H1 (cell line): Measurements from ENCODE around the gene RPN2. TPM values are rescaled to one million over a fixed set of nuclear protein-coding genes. Genes with fewer than 3 reads are reported as not detected.

Source experiments
- CTCF ChIA-PET: fragments of 300-600 bp; sonication (Branson Sonifier 250); formaldehyde crosslinking; loops from one replicate; lab custom pipeline; 2021; ENCODE audit not compliant: partially characterized antibody; lab: Charles Lee
- POLR2A ChIA-PET: fragments of 300-600 bp; sonication (Branson Sonifier 250); formaldehyde crosslinking; loops from one replicate; lab custom pipeline; 2021; ENCODE audit warnings: inconsistent platforms; ENCODE audit not compliant: partially characterized antibody; lab: Charles Lee
- DNase-seq, 2 experiments: peaks; one replicate each; pipeline versions ENCODE4 v3.0.0 to v3.0.0-alpha.2; 2010 to 2022; ENCODE audit warnings: low spot score in 2 of 2, low read depth in 1 of 2, mixed read lengths in 1 of 2
- FAIRE-seq: peaks from 2 replicates; lab custom pipeline; 2011; peaks lifted over from hg19 to GRCh38; lab: Jason Lieb, UNC
- H2AFZ ChIP-seq: 2 replicates; pipeline ENCODE4 v1.8.1; 2012; ENCODE audit warnings: low read length, inconsistent platforms
- H2AK5ac ChIP-seq: 2 replicates; pipeline ENCODE4 v1.6.1; 2013; ENCODE audit warnings: low read depth, low read length
- H2BK120ac ChIP-seq: replicated peaks from 2 replicates; pipeline ENCODE3; 2013; ENCODE audit warnings: low read depth, low read length, inconsistent platforms
- H2BK12ac ChIP-seq: 2 replicates; pipeline ENCODE4 v1.6.1; 2013; ENCODE audit warnings: low read depth, low read length
- H2BK15ac ChIP-seq: 2 replicates; pipeline ENCODE4 v1.6.1; 2013; ENCODE audit warnings: low read length
- H2BK20ac ChIP-seq: 2 replicates; pipeline ENCODE4 v1.6.1; 2013; ENCODE audit warnings: low read length
- H2BK5ac ChIP-seq: 2 replicates; pipeline ENCODE4 v1.6.1; 2013; ENCODE audit warnings: low read depth, low read length
- H3K14ac ChIP-seq: 2 replicates; pipeline ENCODE4 v1.6.1; 2013; ENCODE audit warnings: inconsistent platforms; ENCODE audit not compliant: insufficient read length
- H3K18ac ChIP-seq: 2 replicates; pipeline ENCODE4 v1.6.1; 2013; ENCODE audit warnings: low read length; ENCODE audit errors: extremely low read depth
- H3K23ac ChIP-seq: 2 replicates; pipeline ENCODE4 v1.6.1; 2013; ENCODE audit warnings: inconsistent platforms; ENCODE audit not compliant: insufficient read length
- H3K23me2 ChIP-seq: 2 replicates; pipeline ENCODE4 v1.6.1; 2013; ENCODE audit warnings: low read depth, low read length
- H3K27ac ChIP-seq: 2 replicates; pipeline ENCODE4 v1.6.1; 2011; ENCODE audit warnings: low read depth, low read length, inconsistent platforms
- H3K27me3 ChIP-seq, 4 experiments: replicated peaks in 1 of 4; 1 replicate in 1 of 4; 2 replicates in 3 of 4; pipeline versions ENCODE4 v1.6.1 to v1.8.1; 2011 to 2013; ENCODE audit warnings: low read length in 3 of 4, mild to moderate bottlenecking in 3 of 4, inconsistent platforms in 2 of 4, mixed read lengths in 2 of 4, moderate library complexity in 1 of 4; ENCODE audit not compliant: control insufficient read depth in 3 of 4, insufficient read depth in 3 of 4; ENCODE audit errors: extremely low read depth in 1 of 4
- H3K36me3 ChIP-seq, 4 experiments: 2 replicates each; pipeline versions ENCODE4 v1.6.1 to v1.8.1; 2011 to 2013; ENCODE audit warnings: mild to moderate bottlenecking in 4 of 4, low read length in 3 of 4, moderate library complexity in 2 of 4, control low read depth in 1 of 4, inconsistent platforms in 1 of 4; ENCODE audit not compliant: insufficient read depth in 4 of 4, control insufficient read depth in 2 of 4
- H3K4ac ChIP-seq: replicated peaks from 2 replicates; pipeline ENCODE3; 2013; ENCODE audit warnings: low read length, low read depth, mixed read lengths, inconsistent platforms; ENCODE audit not compliant: insufficient read length
- H3K4me1 ChIP-seq, 4 experiments: replicated peaks in 1 of 4; 1 replicate in 1 of 4; 2 replicates in 3 of 4; pipeline versions ENCODE4 v1.6.1 to v1.8.1; 2011 to 2013; ENCODE audit warnings: low read length in 3 of 4, inconsistent platforms in 2 of 4, mixed read lengths in 1 of 4; ENCODE audit not compliant: insufficient read depth in 4 of 4, control insufficient read depth in 3 of 4
- H3K4me2 ChIP-seq, 2 experiments: 2 replicates each; pipeline versions ENCODE4 v1.6.1 to v1.8.1; 2011 to 2013; ENCODE audit warnings: low read depth in 2 of 2, low read length in 2 of 2, control low read depth in 1 of 2, inconsistent platforms in 1 of 2, mild to moderate bottlenecking in 1 of 2; ENCODE audit not compliant: insufficient read depth in 1 of 2
- H3K4me3 ChIP-seq, 4 experiments: fragments of 200-600, 300-600 bp in 1 of 4; sonication (generic), shearing (Covaris generic), sonication (Bioruptor Twin) in 1 of 4; 2 replicates each; pipeline versions ENCODE4 v1.5.1 to v1.8.1; 2011 to 2016; ENCODE audit warnings: low read length in 4 of 4, low read depth in 3 of 4, control low read depth in 2 of 4, inconsistent platforms in 2 of 4, mild to moderate bottlenecking in 2 of 4, mixed read lengths in 1 of 4, moderate library complexity in 1 of 4; ENCODE audit not compliant: insufficient read depth in 2 of 4; ENCODE audit errors: extremely low read depth in 1 of 4
- H3K56ac ChIP-seq: replicated peaks from 2 replicates; pipeline ENCODE3; 2013; ENCODE audit warnings: low read depth, mild to moderate bottlenecking, mixed read lengths, low read length, inconsistent platforms; ENCODE audit not compliant: insufficient read length
- H3K79me1 ChIP-seq: 2 replicates; pipeline ENCODE4 v1.6.1; 2013; ENCODE audit warnings: low read depth, low read length, control low read depth
- H3K79me2 ChIP-seq, 2 experiments: 2 replicates each; pipeline versions ENCODE4 v1.6.1 to v1.8.1; 2012 to 2013; ENCODE audit warnings: low read length in 2 of 2, mild to moderate bottlenecking in 2 of 2, inconsistent platforms in 1 of 2; ENCODE audit not compliant: insufficient read depth in 2 of 2, control insufficient read depth in 1 of 2
- H3K9ac ChIP-seq, 4 experiments: replicated peaks in 1 of 4; 1 replicate in 1 of 4; 2 replicates in 3 of 4; pipeline versions ENCODE4 v1.6.1 to v1.8.1; 2011 to 2013; ENCODE audit warnings: low read depth in 3 of 4, low read length in 3 of 4, control low read depth in 2 of 4, mild to moderate bottlenecking in 2 of 4, moderate library complexity in 2 of 4, inconsistent platforms in 1 of 4; ENCODE audit errors: extremely low read depth in 1 of 4
- H3K9me3 ChIP-seq, 2 experiments: 2 replicates each; pipeline versions ENCODE4 v1.6.1 to v1.8.1; 2012 to 2013; ENCODE audit warnings: mild to moderate bottlenecking in 2 of 2, moderate library complexity in 2 of 2, control low read depth in 1 of 2, inconsistent platforms in 1 of 2, low read depth in 1 of 2, low read length in 1 of 2, mixed read lengths in 1 of 2; ENCODE audit not compliant: insufficient read depth in 2 of 2
- H4K20me1 ChIP-seq, 2 experiments: replicated peaks in 1 of 2; 2 replicates each; pipeline versions ENCODE3 to v1.8.1; 2011 to 2013; ENCODE audit warnings: inconsistent platforms in 2 of 2, low read length in 2 of 2, mild to moderate bottlenecking in 1 of 2; ENCODE audit not compliant: insufficient read depth in 2 of 2, control insufficient read depth in 1 of 2
- H4K5ac ChIP-seq: 2 replicates; pipeline ENCODE4 v1.6.1; 2013; ENCODE audit warnings: low read length, low read depth, mixed read lengths, inconsistent platforms; ENCODE audit not compliant: insufficient read length
- H4K8ac ChIP-seq: 2 replicates; pipeline ENCODE4 v1.8.0; 2013; ENCODE audit warnings: mild to moderate bottlenecking, moderate library complexity, low read length, inconsistent platforms; ENCODE audit not compliant: insufficient read depth; ENCODE audit errors: extremely low read depth
- H4K91ac ChIP-seq: replicated peaks from 2 replicates; pipeline ENCODE3; 2013; ENCODE audit warnings: low read length, mixed read lengths, inconsistent platforms; ENCODE audit not compliant: insufficient read length
- ASH2L ChIP-seq: fragments of 200-600, 300-600 bp; sonication (generic); IDR thresholded peaks from one replicate; pipeline ENCODE4 v1.7.1; 2017; ENCODE audit warnings: low read length
- CREB1 ChIP-seq: IDR thresholded peaks from 2 replicates; pipeline ENCODE4 v1.6.1; 2012; ENCODE audit warnings: inconsistent platforms
- EP300 ChIP-seq, 2 experiments: IDR thresholded peaks; 1 replicate in 1 of 2; 2 replicates in 1 of 2; pipeline ENCODE4 v1.6.1; 2011 to 2012; ENCODE audit warnings: low read depth in 2 of 2, low read length in 2 of 2, mild to moderate bottlenecking in 2 of 2, borderline replicate concordance in 1 of 2, inconsistent platforms in 1 of 2, moderate library complexity in 1 of 2
- FOSL1 ChIP-seq: IDR thresholded peaks from 2 replicates; pipeline ENCODE4 v1.6.1; 2011; ENCODE audit warnings: mild to moderate bottlenecking, low read depth, low read length, moderate library complexity; ENCODE audit not compliant: insufficient read depth
- JUND ChIP-seq: IDR thresholded peaks from 2 replicates; pipeline ENCODE4 v1.6.1; 2011; ENCODE audit warnings: mild to moderate bottlenecking, improper control_type of control experiment, low read length
- NANOG ChIP-seq: IDR thresholded peaks from 2 replicates; pipeline ENCODE4 v1.6.1; 2011; ENCODE audit warnings: low read length, low read depth, mild to moderate bottlenecking, inconsistent platforms; ENCODE audit not compliant: insufficient read depth, poor library complexity, severe bottlenecking
- SRF ChIP-seq: IDR thresholded peaks from 2 replicates; pipeline ENCODE4 v1.6.1; 2011; ENCODE audit warnings: mild to moderate bottlenecking, low read depth, low read length, moderate library complexity
- SUZ12 ChIP-seq: fragments of 200-600 bp; sonication (generic); IDR thresholded peaks from 2 replicates; pipeline ENCODE4 v1.6.1; 2012; ENCODE audit warnings: mild to moderate bottlenecking, inconsistent platforms, low read length, moderate library complexity, mixed read lengths
- TAF1 ChIP-seq: IDR thresholded peaks from 2 replicates; pipeline ENCODE4 v1.6.1; 2011; ENCODE audit warnings: mild to moderate bottlenecking, low read depth, low read length
- TBP ChIP-seq: IDR thresholded peaks from 2 replicates; pipeline ENCODE4 v1.6.1; 2011; ENCODE audit warnings: low read depth, low read length, improper control_type of control experiment
- TCF12 ChIP-seq: IDR thresholded peaks from 2 replicates; pipeline ENCODE4 v1.6.1; 2011; ENCODE audit warnings: low read depth, mild to moderate bottlenecking, low read length
- WGBS, 2 experiments: shearing (Covaris generic) in 1 of 2; methylation state at CpG; one replicate each; pipeline versions ENCODE4 v1.1.6 to v1.1.7; 2013 to 2015; ENCODE audit warnings: low lambda C conversion rate in 2 of 2, mixed read lengths in 2 of 2, inconsistent platforms in 1 of 2, low coverage in 1 of 2, missing lambda C conversion rate in 1 of 2; ENCODE audit not compliant: insufficient replicate concordance in 2 of 2, insufficient coverage in 1 of 2, insufficient read length in 1 of 2; ENCODE audit errors: extremely low coverage in 1 of 2, missing lambda C conversion rate in 1 of 2; 5-methylcytosine and 5-hydroxymethylcytosine counted together
- polyA plus RNA-seq, 7 experiments: library from polyadenylated mRNA; depleted of rRNA in 3 of 7; stranded (reverse) in 5 of 7; unstranded in 2 of 7; fragments of >200 nt in 5 of 7; fragments of 200-250 nt in 2 of 7; gene quantifications; 1 replicate in 5 of 7; 2 replicates in 1 of 7; 4 replicates in 1 of 7; pipeline versions ENCODE4 v1.2.1 to v1.2.3, GENCODE V29; 2011 to 2013; ENCODE audit warnings: missing spikeins in 2 of 7, mixed read lengths in 2 of 7
- total RNA-seq: library from RNA; stranded (reverse); fragmentation: NEBNext Ultra II Directional; extraction: Animal tissue kit (Norgen Biotek cat#: 25700); gene quantifications from 2 replicates; pipeline ENCODE4 v1.2.1, GENCODE V29; 2021
- TF ChIP-seq, protein P1 (sequence below), 3 experiments: IDR thresholded peaks; 1 replicate in 2 of 3; 2 replicates in 1 of 3; pipeline versions ENCODE4 v1.5.1 to v1.6.1; 2011; ENCODE audit warnings: low read length in 3 of 3, mild to moderate bottlenecking in 3 of 3, inconsistent platforms in 2 of 3, low read depth in 1 of 3, moderate library complexity in 1 of 3; ENCODE audit not compliant: insufficient read depth in 1 of 3; ENCODE audit errors: control extremely low read depth in 1 of 3

The RPN2 gene
- total and polyA plus RNA-seq, 2 of the 8 experiments (the other 6 are each of a cell fraction or from before 2014, with no cell fraction given), result 236 to 379 TPM

DNA sequence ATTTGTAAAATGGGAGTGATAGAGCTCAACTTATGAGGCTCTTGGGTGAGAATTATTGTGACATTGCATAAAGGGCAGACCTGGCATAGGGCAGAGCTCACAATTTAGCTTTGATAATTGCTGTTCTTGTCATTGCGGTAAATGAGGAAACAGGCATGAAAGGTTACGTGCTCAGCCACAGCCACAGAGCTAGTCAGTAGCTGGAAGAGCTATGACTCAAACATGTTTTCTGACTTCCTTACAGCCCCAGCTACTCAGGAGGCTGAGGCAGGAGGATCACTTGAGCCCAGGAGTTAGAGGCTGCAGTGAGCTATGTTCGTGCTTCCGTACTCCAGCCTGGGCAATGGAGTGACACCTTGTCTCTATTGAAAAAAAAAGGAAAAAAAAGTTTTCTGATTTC lies 86.0 kb downstream of the RPN2 start:
- no peaks in the 10 kb centered on the region for H3K36me3 ChIP-seq
- H3K4me1 ChIP-seq, result peaks cover 4 to 14% (median 11%) of the 10 kb centered on the region in 4 experiments
- H3K14ac ChIP-seq, result no peak overlapping the region
- H3K27ac ChIP-seq, result no peak overlapping the region
- no peak for DNase-seq
- H2BK15ac ChIP-seq, result no peak overlapping the region
- H2BK20ac ChIP-seq, result 0 out of 2 replicates have a peak overlapping the region, but pooled peaks have one; percentile 2
- H3K23me2 ChIP-seq, result no peaks in the 10 kb centered on the region
- H3K23ac ChIP-seq, result no peak overlapping the region
- H4K8ac ChIP-seq, result no peak overlapping the region
- no peak overlapping the region for H3K4ac ChIP-seq
- H3K9ac ChIP-seq, result no peak overlapping the region
- ChIA-PET CTCF (interaction anchor here (0.5 to 10.0 kb wide), 7 partner anchors 18 to 268 kb away, joined by 3 to 91 read pairs (median 3); no protein-coding TSS in a partner anchor), POLR2A (interaction anchor here (0.6 to 0.9 kb wide), 3 partner anchors 9 to 559 kb away, joined by 3 read pairs; no protein-coding TSS in a partner anchor)
- H4K91ac ChIP-seq, result peak overlapping the region; percentile 38
- no peak overlapping the region for H2AFZ ChIP-seq
- no peak overlapping the region for H4K5ac ChIP-seq
- no peak overlapping the region for H2BK120ac ChIP-seq
- no peak overlapping the region for H3K56ac ChIP-seq
- no peaks in the 10 kb centered on the region for H3K27me3 ChIP-seq
- no peak overlapping the region for H2BK12ac ChIP-seq
- no peak overlapping the region for H2BK5ac ChIP-seq
- H3K4me2 ChIP-seq, result no peak overlapping the region
- H3K18ac ChIP-seq, result no peak overlapping the region
- no peak overlapping the region for H3K4me3 ChIP-seq
- H3K79me1 ChIP-seq, result no peaks in the 10 kb centered on the region
- 100% methylated on average over 4 of the region's 4 CpGs; no CpG with 5 or more reads in 1 of the 2 experiments for WGBS, 2 experiments
- H3K9me3 ChIP-seq, result 0 out of 4 replicates have a peak, but pooled peaks cover 0 to 3% of the 10 kb centered on the region in 2 experiments
- H4K20me1 ChIP-seq, result no peaks in the 10 kb centered on the region
- no peaks in the 10 kb centered on the region for H3K79me2 ChIP-seq
- FAIRE-seq, result no peak
- no peak overlapping the region; the same call in 1 of the 2 replicates for H2AK5ac ChIP-seq
- TF ChIP-seq ASH2L (no peak), EP300 (IDR thresholded peaks at IDR 0.05; ENCODE audit: borderline replicate concordance in 1 of 2, low read depth in 2 of 2, low read length in 2 of 2) (no peak), TBP (no peak), SRF (no peak), SUZ12 (no peak), TCF12 (no peak), JUND (no peak), FOSL1 (no peak), NANOG (no peak), CREB1 (no peak), TAF1 (no peak)
- TF ChIP-seq, protein P1, sequence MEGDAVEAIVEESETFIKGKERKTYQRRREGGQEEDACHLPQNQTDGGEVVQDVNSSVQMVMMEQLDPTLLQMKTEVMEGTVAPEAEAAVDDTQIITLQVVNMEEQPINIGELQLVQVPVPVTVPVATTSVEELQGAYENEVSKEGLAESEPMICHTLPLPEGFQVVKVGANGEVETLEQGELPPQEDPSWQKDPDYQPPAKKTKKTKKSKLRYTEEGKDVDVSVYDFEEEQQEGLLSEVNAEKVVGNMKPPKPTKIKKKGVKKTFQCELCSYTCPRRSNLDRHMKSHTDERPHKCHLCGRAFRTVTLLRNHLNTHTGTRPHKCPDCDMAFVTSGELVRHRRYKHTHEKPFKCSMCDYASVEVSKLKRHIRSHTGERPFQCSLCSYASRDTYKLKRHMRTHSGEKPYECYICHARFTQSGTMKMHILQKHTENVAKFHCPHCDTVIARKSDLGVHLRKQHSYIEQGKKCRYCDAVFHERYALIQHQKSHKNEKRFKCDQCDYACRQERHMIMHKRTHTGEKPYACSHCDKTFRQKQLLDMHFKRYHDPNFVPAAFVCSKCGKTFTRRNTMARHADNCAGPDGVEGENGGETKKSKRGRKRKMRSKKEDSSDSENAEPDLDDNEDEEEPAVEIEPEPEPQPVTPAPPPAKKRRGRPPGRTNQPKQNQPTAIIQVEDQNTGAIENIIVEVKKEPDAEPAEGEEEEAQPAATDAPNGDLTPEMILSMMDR (IDR thresholded peaks at IDR 0.05; ENCODE audit: control extremely low read depth in 1 of 3, insufficient read depth in 1 of 3, low read depth in 1 of 3, low read length in 3 of 3), result no peak
